HG02884 (cell line): ENCODE results near the gene MAP1LC3A.
A peak's percentile ranks its signal among the peaks of the same experiment; 100 is the strongest.

Experiments
- ATAC-seq: cut with Tn5 transposase; IDR thresholded peaks from one replicate; pipeline ENCODE4 v1.9.1; 2021; ENCODE audit warnings: mild to moderate bottlenecking, moderate library complexity; ENCODE audit not compliant: unreplicated experiment

MAP1LC3A gene

DNA sequence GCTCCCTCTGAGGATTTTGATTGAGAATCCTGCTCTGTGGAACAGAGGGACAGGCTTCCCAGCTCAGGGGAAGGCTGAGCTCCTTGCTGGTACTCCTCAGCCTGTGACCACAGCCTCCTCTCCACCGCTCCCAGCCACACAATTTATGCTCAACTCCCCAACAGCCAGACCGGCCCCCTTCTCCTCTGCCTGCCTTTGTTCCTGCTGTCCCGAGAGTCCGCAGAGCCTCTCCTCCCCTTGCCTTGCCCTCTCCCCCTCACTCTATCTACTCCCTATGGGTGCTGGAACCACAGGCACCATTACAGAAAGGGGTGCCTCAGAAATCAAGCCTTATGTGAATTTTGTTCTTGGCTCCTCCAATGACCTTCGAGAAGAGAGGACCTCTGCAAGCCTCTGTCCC, 15.9 kb downstream of the MAP1LC3A start:
- no peak for ATAC-seq

- ATAC-seq, result no peak
Measured at GRCh38 chr20:34574861-34575260, 16.3 kb downstream of the MAP1LC3A start.

DNA sequence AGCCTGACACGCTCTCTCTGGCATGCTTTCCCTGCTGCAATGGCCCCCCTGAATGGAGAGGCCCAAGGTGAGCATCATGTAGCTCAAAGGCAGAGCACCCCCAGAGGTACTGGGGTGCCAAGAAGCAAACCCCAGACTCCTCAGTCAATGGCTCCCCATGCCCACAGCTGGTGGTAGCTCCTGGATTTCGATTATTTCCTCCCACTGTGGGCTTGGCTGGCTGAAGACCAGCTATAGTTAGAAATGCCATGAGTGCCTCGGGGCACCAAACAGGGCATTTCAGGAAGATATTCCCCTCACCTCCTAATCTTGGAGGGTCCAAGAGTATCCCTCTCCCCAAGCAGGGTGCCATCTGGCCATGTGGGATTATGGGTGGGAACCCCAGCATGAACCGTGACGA, 16.8 kb downstream of the MAP1LC3A start:
- no peak for ATAC-seq

DNA sequence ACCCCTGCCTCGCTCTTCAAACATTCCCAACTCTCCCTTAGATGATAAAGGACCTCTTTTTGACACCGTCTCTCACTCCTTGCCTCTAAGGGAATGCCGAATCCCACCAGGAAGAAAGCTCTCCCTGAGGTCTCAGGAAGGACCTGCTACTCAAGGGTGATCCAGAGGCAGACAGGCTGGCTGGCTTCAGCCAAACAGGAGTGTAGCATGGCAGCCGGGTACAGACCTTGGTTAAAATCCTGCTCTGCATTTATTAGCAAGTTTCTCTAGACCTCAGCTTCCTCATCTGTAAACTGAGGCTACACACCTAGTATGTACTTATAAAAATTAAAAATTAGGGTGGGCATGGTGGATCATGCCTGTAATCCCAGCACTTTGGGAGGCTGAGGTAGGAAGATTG, 17.2 kb downstream of the MAP1LC3A start:
- ATAC-seq, result no peak

- ATAC-seq, result no peak
Measured at GRCh38 chr20:34577061-34577460, 18.5 kb downstream of the MAP1LC3A start.

- ATAC-seq, result no peak
Measured at GRCh38 chr20:34578025-34578424, 19.5 kb downstream of the MAP1LC3A start.

GRCh38 chr20:34578521-34578920, 20.0 kb downstream of the MAP1LC3A start:
- no peak for ATAC-seq

GRCh38 chr20:34579191-34579978, 20.9 kb downstream of the MAP1LC3A start:
- ATAC-seq, result no peak

- peak; percentile 59 for ATAC-seq
Measured at GRCh38 chr20:34579979-34580940, 21.7 kb downstream of the MAP1LC3A start.

DNA sequence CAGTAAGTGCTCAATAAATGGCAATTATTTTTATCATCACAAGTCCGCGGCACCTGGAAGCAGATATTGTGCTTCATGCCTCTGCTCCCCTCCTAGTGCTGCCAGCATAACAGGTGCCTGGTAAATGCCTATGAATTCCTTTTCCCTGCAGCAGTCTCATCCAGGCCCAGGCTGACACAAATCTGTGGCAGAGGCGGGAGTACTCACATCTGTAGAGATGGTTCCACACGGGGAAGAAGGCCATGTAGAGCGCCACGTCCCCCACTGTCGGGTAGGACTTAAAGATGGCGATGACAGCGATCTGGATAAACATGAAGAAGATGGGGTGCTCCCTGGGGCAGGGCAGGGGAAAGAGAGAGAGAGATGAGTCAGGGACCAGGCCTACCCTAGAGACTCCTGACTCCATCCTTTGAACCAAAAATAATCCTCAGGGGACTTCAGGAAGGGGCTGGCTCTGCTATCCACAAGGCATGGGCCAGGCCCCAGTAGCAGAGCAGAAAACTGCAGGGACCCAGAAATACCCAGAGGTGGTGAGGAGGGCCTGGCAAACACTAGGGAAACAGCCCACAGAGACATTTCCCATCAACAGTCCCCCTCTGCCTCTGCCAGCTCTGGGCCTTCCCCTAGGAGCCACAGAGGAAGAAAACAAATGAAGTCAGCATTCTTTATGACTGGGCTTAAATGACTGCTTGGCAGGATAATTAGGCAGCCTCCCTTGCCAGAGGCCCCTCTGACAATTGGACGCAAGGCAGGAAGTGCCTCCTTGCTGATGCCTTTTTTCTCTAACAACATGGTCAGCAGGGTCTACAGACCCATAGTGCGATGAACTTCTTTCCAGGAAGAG, 23.0 kb downstream of the MAP1LC3A start:
- ATAC-seq, result no peak

GRCh38 chr20:34582221-34582620, 23.7 kb downstream of the MAP1LC3A start:
- no peak for ATAC-seq

- ATAC-seq, result no peak
Measured at GRCh38 chr20:34582911-34583310, 24.4 kb downstream of the MAP1LC3A start.

DNA sequence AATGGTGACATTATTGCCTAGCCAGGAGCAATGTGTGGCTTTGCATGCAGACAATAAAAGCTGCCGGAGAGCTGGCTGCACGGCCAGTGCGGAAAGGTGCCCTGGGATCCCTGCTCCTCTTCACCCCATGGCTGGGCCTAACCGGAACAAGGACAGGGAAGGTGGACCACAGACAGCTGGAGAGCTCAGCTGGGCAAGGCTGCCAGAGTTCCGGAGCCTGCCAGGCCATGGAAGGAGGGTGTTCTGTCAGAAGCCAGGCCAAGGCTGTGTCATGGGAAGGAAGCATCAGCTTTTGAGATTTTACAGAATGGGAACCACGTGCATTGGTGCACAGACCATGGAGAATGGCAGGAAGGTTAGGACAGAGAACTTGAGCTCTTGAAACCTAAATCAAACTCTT, 25.0 kb downstream of the MAP1LC3A start:
- no peak for ATAC-seq

DNA sequence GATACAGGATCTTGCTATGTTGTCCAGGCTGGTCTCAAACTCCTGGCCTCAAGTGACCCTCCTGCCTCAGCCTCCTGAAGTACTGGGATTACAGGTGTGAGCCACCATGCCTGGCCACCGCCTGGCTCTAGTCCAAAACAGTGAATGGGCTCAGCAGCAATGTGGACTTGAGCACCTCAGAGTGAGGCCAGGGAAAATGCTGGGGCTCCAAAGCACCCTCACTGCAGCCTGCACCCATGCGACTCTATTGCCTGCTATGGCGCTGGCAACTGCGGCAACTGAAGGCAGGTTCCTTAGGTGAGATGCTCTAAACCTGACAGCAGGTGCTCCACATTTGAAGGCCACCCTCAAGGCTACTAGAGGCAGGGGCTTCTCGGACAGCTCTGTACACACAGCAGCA, 26.5 kb downstream of the MAP1LC3A start:
- no peak for ATAC-seq

DNA sequence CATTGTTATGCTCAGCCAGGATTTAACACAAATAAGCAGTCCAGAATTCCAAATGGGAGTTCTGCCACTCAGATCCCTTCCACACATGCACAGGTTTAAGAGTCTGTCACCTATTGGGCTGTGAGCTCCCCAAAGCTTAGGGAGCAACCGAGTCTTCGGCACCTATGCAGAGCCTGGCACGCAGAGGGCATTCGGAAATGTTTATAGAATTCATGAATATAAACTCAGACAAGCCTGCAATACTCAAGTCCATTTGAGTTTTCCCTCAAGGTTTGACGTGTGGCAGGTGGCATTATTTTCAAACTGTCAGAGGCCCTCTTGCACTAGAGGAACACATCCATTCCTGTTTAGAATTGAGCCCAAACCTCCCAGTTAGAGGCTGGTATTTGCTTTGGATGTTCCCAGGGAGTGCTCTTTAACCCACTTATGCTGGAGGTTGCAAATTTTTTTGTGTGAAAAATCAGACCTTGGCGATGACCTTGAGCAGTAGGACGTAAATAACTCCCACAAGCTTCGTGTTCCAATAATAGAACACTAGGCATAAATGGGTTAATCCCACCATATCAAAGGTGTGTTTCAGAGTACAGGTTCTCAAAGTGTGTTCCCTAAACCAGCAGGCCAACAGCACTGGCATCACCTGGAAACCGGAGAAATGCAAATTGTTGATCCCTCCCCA, 28.1 kb downstream of the MAP1LC3A start:
- ATAC-seq, result no peak

GRCh38 chr20:34595377-34596184, 37.1 kb downstream of the MAP1LC3A start:
- no peak for ATAC-seq

GRCh38 chr20:34600892-34601653, 42.6 kb downstream of the MAP1LC3A start:
- no peak for ATAC-seq

GRCh38 chr20:34604980-34605788, 46.7 kb downstream of the MAP1LC3A start:
- ATAC-seq, result no peak
